ENCODE measurements around the gene LCN2. TPM values are rescaled to one million over a fixed set of nuclear protein-coding genes. Genes with fewer than 3 reads are reported as not detected.

Gene LCN2
- total RNA-seq, 3 donors from 2014 or later (not counting 1 experiment from before 2014, with no cell fraction given), result 0.82 to 0.99 TPM; not detected in 1

DNA sequence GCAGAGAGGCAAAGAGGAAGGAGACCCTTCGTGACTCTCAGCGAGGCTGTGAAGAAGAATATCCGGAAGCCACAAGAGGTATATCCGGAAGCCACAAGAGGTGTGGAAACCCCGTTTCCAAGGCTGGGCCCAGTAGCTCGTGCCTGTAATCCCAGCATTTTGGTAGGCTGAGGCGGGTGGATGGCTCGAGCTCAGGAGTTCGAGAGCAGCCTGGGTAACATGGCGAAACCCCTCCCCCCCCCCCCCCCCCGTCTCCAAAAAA, 10.2 kb downstream of the LCN2 start:
- Histone ChIP-seq H3K27me3 (ENCODE audit: control insufficient read depth, insufficient read depth, low read length) (no peaks in the 10 kb centered on the region), H3K9me3 (ENCODE audit: control insufficient read depth, insufficient read depth, low read length) (no peaks in the 10 kb centered on the region), H3K27ac (ENCODE audit: low read length) (peak overlapping the region; percentile 83), H3K4me1 (ENCODE audit: control insufficient read depth, insufficient read depth, low read length) (peaks cover 19% of the 10 kb centered on the region), H3K4me3 (ENCODE audit: low read length) (peak overlapping the region; percentile 74), H3K36me3 (ENCODE audit: control insufficient read depth, insufficient read depth, low read length) (peaks cover 10% of the 10 kb centered on the region)
- Mint-ChIP-seq H3K9me3 (no peaks in the 10 kb centered on the region), H3K27ac (peak overlapping the region; percentile 82 to 90), H3K4me3 (peak overlapping the region; percentile 92), H3K4me1 (peaks cover 15 to 22% of the 10 kb centered on the region in 2 donors), H3K36me3 (no peaks in the 10 kb centered on the region), H3K27me3 (ENCODE audit: low read depth in 2 of 2) (no peaks in the 10 kb centered on the region)
- intact Hi-C loops (cut with micrococcal nuclease), result no loop called here
- 13% methylated on average over 10 of the region's 11 CpGs for WGBS (ENCODE audit: insufficient coverage)
- TF ChIP-seq, protein P1, sequence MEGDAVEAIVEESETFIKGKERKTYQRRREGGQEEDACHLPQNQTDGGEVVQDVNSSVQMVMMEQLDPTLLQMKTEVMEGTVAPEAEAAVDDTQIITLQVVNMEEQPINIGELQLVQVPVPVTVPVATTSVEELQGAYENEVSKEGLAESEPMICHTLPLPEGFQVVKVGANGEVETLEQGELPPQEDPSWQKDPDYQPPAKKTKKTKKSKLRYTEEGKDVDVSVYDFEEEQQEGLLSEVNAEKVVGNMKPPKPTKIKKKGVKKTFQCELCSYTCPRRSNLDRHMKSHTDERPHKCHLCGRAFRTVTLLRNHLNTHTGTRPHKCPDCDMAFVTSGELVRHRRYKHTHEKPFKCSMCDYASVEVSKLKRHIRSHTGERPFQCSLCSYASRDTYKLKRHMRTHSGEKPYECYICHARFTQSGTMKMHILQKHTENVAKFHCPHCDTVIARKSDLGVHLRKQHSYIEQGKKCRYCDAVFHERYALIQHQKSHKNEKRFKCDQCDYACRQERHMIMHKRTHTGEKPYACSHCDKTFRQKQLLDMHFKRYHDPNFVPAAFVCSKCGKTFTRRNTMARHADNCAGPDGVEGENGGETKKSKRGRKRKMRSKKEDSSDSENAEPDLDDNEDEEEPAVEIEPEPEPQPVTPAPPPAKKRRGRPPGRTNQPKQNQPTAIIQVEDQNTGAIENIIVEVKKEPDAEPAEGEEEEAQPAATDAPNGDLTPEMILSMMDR (IDR thresholded peaks at IDR 0.05), result no peak
- peak; percentile 8 to 29 (median 17) for ATAC-seq
- peak; percentile 27 to 84 for DNase-seq

DNA sequence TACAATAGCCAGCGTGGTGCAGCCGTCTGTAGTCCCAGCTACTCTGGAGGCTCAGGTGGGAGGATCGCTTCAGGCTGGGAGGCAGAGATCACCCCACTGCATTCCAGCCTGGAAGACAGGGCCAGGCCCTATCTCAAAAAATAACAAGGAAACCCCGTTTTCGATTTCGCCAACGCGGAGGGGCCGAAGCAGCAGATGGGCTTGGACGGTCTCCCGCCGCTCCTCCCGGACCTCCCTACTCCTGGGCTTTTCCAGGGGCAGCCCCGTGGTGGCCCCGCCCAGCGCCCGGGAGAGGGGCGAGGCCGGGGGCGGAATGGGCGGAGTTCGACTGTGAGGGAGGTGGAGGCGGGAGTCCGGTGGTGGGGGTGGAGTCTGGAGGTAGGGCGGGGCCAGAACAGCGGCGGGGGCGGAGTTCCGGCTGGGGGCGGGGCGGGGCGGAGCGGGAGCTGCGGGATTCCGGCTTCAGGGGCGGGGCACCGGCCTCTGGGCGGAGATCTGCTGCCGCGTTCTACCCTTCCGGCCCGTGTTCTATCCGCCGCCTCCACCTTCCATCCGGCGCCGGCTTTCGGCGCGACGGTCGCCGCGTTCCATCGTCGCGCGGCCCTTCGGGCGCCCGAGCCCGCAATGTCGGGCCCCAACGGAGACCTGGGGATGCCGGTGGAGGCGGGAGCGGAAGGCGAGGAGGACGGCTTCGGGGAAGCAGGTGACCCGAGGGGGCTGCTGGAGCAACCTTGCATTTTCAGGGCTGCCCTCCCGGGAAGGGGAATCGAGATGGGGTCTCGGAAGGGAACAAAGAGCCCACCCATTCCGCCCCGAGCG, 10.7 kb downstream of the LCN2 start, which contains the start of gene BBLN:
BBLN (plus strand) TSS at position 482 of the 819 bp plus-strand sequence; CDS start at position 625, 143 bp downstream.
- Histone ChIP-seq H3K36me3 (ENCODE audit: control insufficient read depth, insufficient read depth, low read length) (peaks cover 12% of the 10 kb centered on the region), H3K4me1 (ENCODE audit: control insufficient read depth, insufficient read depth, low read length) (peaks cover 19% of the 10 kb centered on the region), H3K4me3 (ENCODE audit: low read length) (peak within 1 kb of the TSS; percentile 94), H3K27me3 (ENCODE audit: control insufficient read depth, insufficient read depth, low read length) (no peaks in the 10 kb centered on the region), H3K27ac (ENCODE audit: low read length) (peak within 1 kb of the TSS; percentile 83), H3K9me3 (ENCODE audit: control insufficient read depth, insufficient read depth, low read length) (no peaks in the 10 kb centered on the region)
- Mint-ChIP-seq H3K4me3 (peak within 1 kb of the TSS; percentile 92), H3K27ac (peak within 1 kb of the TSS; percentile 82 to 90), H3K27me3 (ENCODE audit: low read depth in 2 of 2) (no peaks in the 10 kb centered on the region), H3K36me3 (no peaks in the 10 kb centered on the region), H3K9me3 (no peaks in the 10 kb centered on the region), H3K4me1 (peaks cover 15 to 22% of the 10 kb centered on the region in 2 donors)
- DNase-seq (peak; percentile 87 to 95), ATAC-seq (peak; percentile 90 to 97 (median 93))
- TF ChIP-seq, protein P1 (IDR thresholded peaks at IDR 0.05), result no peak
- intact Hi-C loops (cut with micrococcal nuclease), result no loop called here
- WGBS (ENCODE audit: insufficient coverage), result under 1% methylated on average over 74 of the region's 77 CpGs

DNA sequence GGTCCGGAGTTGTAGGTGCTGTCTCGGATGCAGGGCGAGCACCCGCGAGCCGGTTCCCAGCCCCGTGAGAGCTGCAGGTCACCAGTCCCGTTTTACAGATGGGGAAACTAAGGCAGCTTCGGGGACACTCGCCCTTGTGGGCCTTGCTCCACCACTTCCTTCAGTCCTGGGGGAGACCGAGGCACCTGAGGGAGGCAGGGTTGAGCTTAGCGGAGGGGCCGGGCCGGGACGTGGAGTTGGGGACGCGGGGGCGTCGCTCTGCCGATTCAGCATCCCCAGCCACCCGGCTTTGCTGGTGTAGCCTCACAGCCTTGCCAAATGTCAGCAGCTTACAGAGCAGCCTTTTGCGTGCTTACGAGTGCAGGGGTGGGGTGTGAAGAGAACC, 11.3 kb downstream of the LCN2 start:
- peak; percentile 26 to 60 for DNase-seq

More for the DNA sequence above, 11.3 kb downstream of the LCN2 start:
- TF ChIP-seq, protein P1 (IDR thresholded peaks at IDR 0.05), result no peak
- intact Hi-C loops (cut with micrococcal nuclease), result no loop called here
- H3K36me3 Mint-ChIP-seq, result no peaks in the 10 kb centered on the region
- no peaks in the 10 kb centered on the region for H3K27me3 Mint-ChIP-seq (ENCODE audit: low read depth in 2 of 2)
- no peaks in the 10 kb centered on the region for H3K9me3 ChIP-seq (ENCODE audit: control insufficient read depth, insufficient read depth, low read length)
- no peaks in the 10 kb centered on the region for H3K27me3 ChIP-seq (ENCODE audit: control insufficient read depth, insufficient read depth, low read length)
- H3K4me1 ChIP-seq (ENCODE audit: control insufficient read depth, insufficient read depth, low read length), result peaks cover 19% of the 10 kb centered on the region
- peaks cover 12% of the 10 kb centered on the region for H3K36me3 ChIP-seq (ENCODE audit: control insufficient read depth, insufficient read depth, low read length)
- H3K4me3 ChIP-seq (ENCODE audit: low read length), result peak overlapping the region; percentile 94
- peak in 1 of 3 donors; percentile 2 for ATAC-seq
- peak overlapping the region; percentile 92 for H3K4me3 Mint-ChIP-seq
- under 1% methylated on average over 21 of the region's 23 CpGs for WGBS (ENCODE audit: insufficient coverage)
- peak overlapping the region; percentile 71 for H3K27ac ChIP-seq (ENCODE audit: low read length)
- H3K27ac Mint-ChIP-seq, result peak overlapping the region in 1 of 2 donors; percentile 90
- peaks cover 15 to 22% of the 10 kb centered on the region in 2 donors for H3K4me1 Mint-ChIP-seq
- no peaks in the 10 kb centered on the region for H3K9me3 Mint-ChIP-seq

Data from natural killer cell (primary cell).